ENCODE results near the gene RAB36.

The RAB36 gene

GRCh38 chr22:23161029-23161428 is 15.8 kb downstream of the RAB36 start:
- no peak for DNase-seq

GRCh38 chr22:23161574-23161973 is 16.3 kb downstream of the RAB36 start:
- no peak for DNase-seq

GRCh38 chr22:23163665-23164064 is 18.4 kb downstream of the RAB36 start:
- DNase-seq, result no peak

- DNase-seq, result no peak
These were observed 18.8 kb downstream of the RAB36 start for GRCh38 chr22:23164091-23164490.

- no peak for DNase-seq
These were observed 21.0 kb downstream of the RAB36 start for GRCh38 chr22:23166042-23166831.

GRCh38 chr22:23166841-23167616 is 21.8 kb downstream of the RAB36 start:
- no peak for DNase-seq

- DNase-seq, result no peak
These were observed 23.2 kb downstream of the RAB36 start for GRCh38 chr22:23168391-23169042.

- no peak for DNase-seq
These were observed 23.7 kb downstream of the RAB36 start for GRCh38 chr22:23169043-23169406.

GRCh38 chr22:23175817-23176644 is 30.8 kb downstream of the RAB36 start:
- no peak for DNase-seq

GRCh38 chr22:23176645-23177027 is 31.4 kb downstream of the RAB36 start:
- no peak for DNase-seq

- no peak for DNase-seq
These were observed 31.9 kb downstream of the RAB36 start for GRCh38 chr22:23177197-23177596.

GRCh38 chr22:23178512-23179254 is 33.4 kb downstream of the RAB36 start:
- DNase-seq, result peak; percentile 58

GRCh38 chr22:23179381-23180299 is 34.4 kb downstream of the RAB36 start:
- no peak for DNase-seq

- DNase-seq, result peak; percentile 68
These were observed 35.1 kb downstream of the RAB36 start, which contains the start of gene BCR for GRCh38 chr22:23180301-23180892. Gene BCR (plus strand): TSS chr22:23180509. CDS start chr22:23180961, 452 bp downstream.

GRCh38 chr22:23180893-23181720 is 35.8 kb downstream of the RAB36 start:
- DNase-seq, result no peak

GRCh38 chr22:23181721-23182308 is 36.5 kb downstream of the RAB36 start:
- no peak for DNase-seq

- DNase-seq, result no peak
These were observed 37.2 kb downstream of the RAB36 start for GRCh38 chr22:23182309-23183060.

- DNase-seq, result peak; percentile 57
These were observed 37.9 kb downstream of the RAB36 start for GRCh38 chr22:23183061-23183698.
